NCI-H1048 (cell line): Measurements from ENCODE around the gene KRTAP26-1.

Experiments
- DNase-seq: peaks from one replicate; lab custom pipeline; 2025; lab: John Stamatoyannopoulos, UW

Gene KRTAP26-1

DNA sequence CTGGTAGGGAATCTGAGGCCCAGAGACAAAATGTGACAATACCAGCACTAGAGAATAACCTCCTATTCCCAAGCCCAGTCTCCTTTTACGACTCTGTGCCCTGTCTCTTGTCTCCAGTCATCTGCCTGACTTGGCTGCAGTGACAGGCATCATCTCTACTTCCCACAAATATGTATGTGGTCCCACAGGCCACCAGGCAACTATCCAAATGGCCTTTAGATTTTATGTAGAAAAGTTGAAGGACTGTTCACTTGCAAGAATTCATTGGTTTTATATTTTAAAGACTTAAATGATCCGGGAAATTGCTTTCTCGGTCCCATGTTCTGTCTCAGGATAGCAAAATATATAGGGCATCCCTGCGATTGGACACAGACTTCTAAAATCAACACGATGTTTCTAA lies 49.0 kb downstream of the KRTAP26-1 start:
- DNase-seq = no peak

DNA sequence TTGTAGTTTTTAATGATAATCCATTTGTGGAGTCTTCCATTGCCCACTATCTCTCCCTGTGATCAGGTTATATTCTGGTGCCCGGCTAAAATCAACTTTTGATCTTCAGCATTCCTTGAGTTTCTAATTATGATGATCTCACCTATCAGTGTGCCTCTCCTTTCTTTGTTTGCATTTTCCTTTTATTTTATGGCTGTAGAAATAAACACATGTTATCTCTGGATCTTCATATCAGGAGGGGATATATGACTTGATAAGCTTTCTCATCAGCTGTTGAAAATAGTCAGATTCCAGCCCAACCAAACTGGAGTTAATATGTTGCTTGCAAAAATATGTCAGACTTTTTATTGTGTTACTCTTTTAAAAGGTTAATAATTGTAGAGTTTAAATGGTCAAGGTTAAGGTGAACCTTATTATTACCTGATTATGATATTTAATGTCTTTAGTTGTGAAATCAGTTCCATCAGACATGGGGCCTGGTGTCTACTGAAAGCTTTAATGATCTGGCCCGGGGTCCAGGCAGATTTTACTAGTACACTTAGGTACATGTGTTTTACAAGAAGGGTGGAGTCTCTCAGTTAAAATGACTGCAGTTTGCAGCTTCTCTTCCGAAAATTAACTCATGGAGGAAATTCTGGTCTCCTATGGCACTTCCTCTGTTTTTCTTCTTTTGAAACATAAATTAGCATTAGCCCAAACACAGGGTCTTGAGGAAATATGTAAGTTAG lies 50.1 kb downstream of the KRTAP26-1 start:
- DNase-seq = no peak
